NCI-H2029 (cell line): ENCODE data around the gene POLDIP2.

Experiments used
- DNase-seq: peaks from one replicate; lab custom pipeline; 2025; lab: John Stamatoyannopoulos, UW

The POLDIP2 gene

GRCh38 chr17:28390141-28390540 is 32.8 kb upstream of the POLDIP2 start:
- DNase-seq, result no peak

GRCh38 chr17:28388106-28388505 is 30.8 kb upstream of the POLDIP2 start:
- no peak for DNase-seq

GRCh38 chr17:28386391-28386790 is 29.1 kb upstream of the POLDIP2 start:
- DNase-seq, result no peak

GRCh38 chr17:28385406-28385805 is 28.1 kb upstream of the POLDIP2 start:
- no peak for DNase-seq

- DNase-seq, result no peak
Observed at GRCh38 chr17:28385037-28385400, 27.7 kb upstream of the POLDIP2 start.

- DNase-seq, result peak; percentile 71
Observed at GRCh38 chr17:28384281-28385036, 27.1 kb upstream of the POLDIP2 start.

GRCh38 chr17:28381141-28381825 is 24.0 kb upstream of the POLDIP2 start:
- no peak for DNase-seq

GRCh38 chr17:28379814-28380801 is 22.8 kb upstream of the POLDIP2 start:
- no peak for DNase-seq

GRCh38 chr17:28372945-28373274 is 15.6 kb upstream of the POLDIP2 start:
- DNase-seq, result no peak

GRCh38 chr17:28372203-28372944 is 15.0 kb upstream of the POLDIP2 start:
- no peak for DNase-seq

- peak; percentile 21 for DNase-seq
Observed at GRCh38 chr17:28371245-28372202, 14.2 kb upstream of the POLDIP2 start, which contains the start of gene SARM1. Gene SARM1, plus strand, starts transcription at chr17:28371694. Its CDS starts 339 bp downstream, at chr17:28372033.

- no peak for DNase-seq
Observed at GRCh38 chr17:28370744-28371103, 13.4 kb upstream of the POLDIP2 start.

GRCh38 chr17:28370035-28370743 is 12.9 kb upstream of the POLDIP2 start, which contains the start of gene VTN:
Gene VTN, minus strand, starts transcription at chr17:28370307. Its CDS starts 104 bp downstream, at chr17:28370203.
- no peak for DNase-seq

- DNase-seq, result no peak
Observed at GRCh38 chr17:28369684-28370034, 12.3 kb upstream of the POLDIP2 start.

- no peak for DNase-seq
Observed at GRCh38 chr17:28368915-28369683, 11.8 kb upstream of the POLDIP2 start.

GRCh38 chr17:28368306-28368831 is 11.0 kb upstream of the POLDIP2 start:
- DNase-seq, result no peak

- DNase-seq, result no peak
Observed at GRCh38 chr17:28367641-28368305, 10.4 kb upstream of the POLDIP2 start.

- DNase-seq, result no peak
Observed at GRCh38 chr17:28366605-28367004, 9.3 kb upstream of the POLDIP2 start.
